GM19351 (cell line): ENCODE results near the gene GRIK4.
"Not testable (repeated sequence)": the region's sequence is repeated elsewhere in the genome, so short reads cannot be mapped to it uniquely, and the experiment has no call there.

Experiments
- ATAC-seq: cut with Tn5 transposase; IDR thresholded peaks from one replicate; pipeline ENCODE4 v1.9.1; 2021; ENCODE audit warnings: mild to moderate bottlenecking, moderate library complexity; ENCODE audit not compliant: unreplicated experiment

GRIK4 gene

GRCh38 chr11:120571476-120571875, 59.9 kb downstream of the GRIK4 start:
- no peak for ATAC-seq

- ATAC-seq, result no peak
These were observed 62.3 kb downstream of the GRIK4 start for GRCh38 chr11:120573756-120574354.

- no peak for ATAC-seq
These were observed 63.3 kb downstream of the GRIK4 start for GRCh38 chr11:120574876-120575275.

GRCh38 chr11:120575461-120575860, 63.9 kb downstream of the GRIK4 start:
- ATAC-seq, result no peak

GRCh38 chr11:120576606-120577005, 65.1 kb downstream of the GRIK4 start:
- ATAC-seq, result no peak

- ATAC-seq, result no peak
These were observed 65.5 kb downstream of the GRIK4 start for GRCh38 chr11:120577041-120577440.

GRCh38 chr11:120577624-120578363, 66.2 kb downstream of the GRIK4 start:
- no peak for ATAC-seq

- ATAC-seq, result no peak
These were observed 67.1 kb downstream of the GRIK4 start for GRCh38 chr11:120578596-120579154.

- no peak for ATAC-seq
These were observed 68.1 kb downstream of the GRIK4 start for GRCh38 chr11:120579611-120580031.

GRCh38 chr11:120581313-120581712, 69.8 kb downstream of the GRIK4 start:
- ATAC-seq, result no peak

GRCh38 chr11:120582535-120582934, 71.0 kb downstream of the GRIK4 start:
- ATAC-seq, result not testable (repeated sequence)

GRCh38 chr11:120586072-120586471, 74.5 kb downstream of the GRIK4 start:
- no peak for ATAC-seq

GRCh38 chr11:120586728-120587127, 75.2 kb downstream of the GRIK4 start:
- no peak for ATAC-seq

- ATAC-seq, result no peak
These were observed 75.8 kb downstream of the GRIK4 start for GRCh38 chr11:120587299-120587698.

GRCh38 chr11:120589376-120589775, 77.8 kb downstream of the GRIK4 start:
- ATAC-seq, result no peak

GRCh38 chr11:120590472-120590871, 78.9 kb downstream of the GRIK4 start:
- no peak for ATAC-seq

- no peak for ATAC-seq
These were observed 83.2 kb downstream of the GRIK4 start for GRCh38 chr11:120594746-120595145.

GRCh38 chr11:120595557-120595956, 84.0 kb downstream of the GRIK4 start:
- no peak for ATAC-seq

GRCh38 chr11:120597250-120598215, 86.0 kb downstream of the GRIK4 start:
- ATAC-seq, result no peak

- ATAC-seq, result no peak
These were observed 87.1 kb downstream of the GRIK4 start for GRCh38 chr11:120598517-120599257.
